DMS153 treated with DMSO at 0.1 percent for 48 hours (cell line): ENCODE measurements around the gene DNAI2.
A peak's percentile ranks its signal among the peaks of the same experiment; 100 is the strongest.

Experiments
- DNase-seq: peaks from one replicate; lab custom pipeline; 2025; ENCODE audit not compliant: unreplicated experiment; lab: John Stamatoyannopoulos, UW

The DNAI2 gene

DNA sequence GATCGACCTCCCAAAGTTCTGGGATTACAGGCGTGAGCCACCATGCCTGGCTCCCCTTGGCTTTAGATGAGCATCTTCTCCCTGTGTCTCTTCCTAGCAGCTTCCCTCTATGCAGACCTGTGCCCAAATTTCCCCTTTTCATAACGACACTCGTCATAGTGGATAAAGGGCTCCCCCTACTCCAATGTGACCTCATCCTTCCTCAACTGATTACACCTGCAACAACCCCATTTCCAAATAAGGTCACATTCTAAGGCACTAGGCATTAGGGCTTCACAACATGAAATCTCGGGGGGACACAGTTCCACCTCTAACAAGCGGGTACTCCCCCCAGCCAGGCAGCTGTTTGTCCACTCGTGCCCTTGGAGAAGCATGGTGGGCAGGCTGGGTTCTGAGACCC, 62.3 kb downstream of the DNAI2 start:
- DNase-seq, result no peak

DNA sequence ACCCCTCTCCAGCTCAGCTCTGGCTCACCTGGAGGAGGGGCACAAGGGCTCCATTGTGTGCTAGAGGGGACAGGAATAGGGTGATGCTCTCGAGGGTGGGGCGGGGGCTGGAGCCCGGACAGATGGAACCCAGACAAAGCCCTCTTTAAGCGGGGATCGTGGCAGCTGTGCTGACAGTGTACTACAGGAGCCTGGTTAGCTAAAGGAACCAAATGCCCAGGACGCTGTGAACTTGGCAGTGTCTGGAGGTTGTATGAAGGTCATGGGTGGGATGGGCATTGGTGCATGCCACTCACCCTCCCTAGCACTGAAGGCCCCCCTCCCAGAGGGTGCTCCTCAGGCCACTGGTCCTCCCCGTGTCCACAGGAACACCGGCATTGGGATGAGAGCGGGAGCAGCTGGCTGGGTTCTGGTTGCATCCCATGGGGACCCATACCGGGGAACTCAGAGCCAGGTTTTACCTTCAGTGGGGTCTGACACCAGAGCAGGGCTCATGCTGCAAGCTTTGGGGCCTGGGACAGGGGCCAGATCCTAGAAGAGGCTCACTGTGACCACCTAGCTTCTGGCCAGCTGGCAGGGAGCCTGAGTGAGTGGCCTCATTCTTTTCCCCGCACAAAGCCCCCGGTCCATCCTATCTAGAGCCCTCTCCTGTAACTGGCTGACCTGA, 63.9 kb downstream of the DNAI2 start:
- no peak for DNase-seq

DNA sequence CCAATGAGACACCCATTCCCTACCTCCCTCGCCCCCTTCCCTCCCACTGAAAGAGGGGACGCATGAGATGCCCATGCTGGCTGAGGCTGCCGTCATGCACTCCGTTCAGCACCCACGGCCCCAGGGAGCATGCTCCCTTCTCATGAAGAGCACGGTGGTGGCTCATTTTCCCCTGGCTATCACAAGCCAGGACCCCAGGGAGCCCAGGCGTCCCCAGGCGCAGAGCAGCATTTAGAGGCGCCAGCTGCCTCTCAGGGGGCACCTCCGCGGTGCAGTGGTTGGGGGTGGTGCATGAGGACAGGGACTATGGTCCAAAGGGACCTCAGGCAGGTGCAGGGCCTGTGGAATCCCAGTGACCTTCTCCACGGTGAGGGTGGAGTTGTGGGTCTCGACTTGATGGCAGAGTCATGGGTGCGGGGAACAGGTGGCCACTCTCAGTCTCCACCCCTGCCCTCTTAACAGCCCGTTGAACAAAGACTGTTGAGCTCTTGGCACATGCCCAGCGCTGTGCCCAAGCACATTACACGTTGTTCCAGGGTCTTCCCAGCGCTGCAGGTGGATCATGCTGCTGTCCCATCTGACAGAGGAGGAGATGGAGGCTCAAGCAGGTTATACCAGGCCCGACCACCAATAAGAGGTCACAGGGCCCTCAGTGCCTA, 65.6 kb downstream of the DNAI2 start:
- peak; percentile 6 for DNase-seq

DNA sequence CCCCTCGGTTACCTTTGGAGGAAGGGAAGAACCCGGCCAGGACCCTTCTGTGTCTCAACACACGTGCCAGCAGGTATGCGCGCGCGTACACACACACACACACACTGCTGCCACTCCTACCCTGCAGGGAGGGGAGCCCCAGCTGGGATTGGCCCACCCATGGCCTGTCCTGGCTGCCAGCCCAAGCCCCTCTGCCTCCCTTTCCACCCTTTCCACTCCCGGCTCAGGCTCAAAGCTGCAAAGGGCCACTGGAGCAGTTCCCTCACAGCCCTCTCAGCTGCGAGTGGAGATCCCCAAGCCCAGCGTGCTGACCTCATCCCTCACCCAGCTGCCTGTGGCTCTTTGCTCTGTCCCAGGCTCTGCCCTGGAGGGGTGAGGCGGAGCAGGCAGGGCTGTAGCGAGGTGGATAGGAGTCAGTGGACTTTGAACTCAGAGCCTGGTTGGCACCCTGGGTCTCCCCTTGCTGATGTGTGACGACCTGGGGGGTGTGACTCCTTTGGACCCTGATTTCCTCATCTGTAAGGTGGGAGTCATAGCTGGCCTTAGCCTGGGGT, 66.5 kb downstream of the DNAI2 start:
- DNase-seq, result no peak

DNA sequence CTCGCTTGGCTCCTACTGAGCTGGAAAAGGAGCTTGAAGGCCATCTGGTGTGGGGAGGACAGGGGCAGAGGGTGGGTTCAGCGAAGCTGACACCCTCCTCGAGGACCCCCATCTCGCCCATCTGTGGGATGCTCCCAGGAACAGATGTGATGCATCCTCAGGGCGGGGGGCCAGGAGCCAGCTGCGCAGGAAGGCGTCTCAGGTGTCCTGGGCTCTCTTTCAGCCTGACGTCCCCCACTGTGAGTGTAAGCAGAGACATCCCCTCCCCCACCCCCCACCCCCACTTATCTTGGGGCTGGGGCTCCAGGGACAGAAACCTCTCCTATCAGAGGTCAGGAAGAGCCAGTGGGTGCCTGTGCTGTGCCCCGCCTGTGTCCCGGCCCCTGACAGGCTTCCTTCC, 68.2 kb downstream of the DNAI2 start:
- DNase-seq, result no peak

DNA sequence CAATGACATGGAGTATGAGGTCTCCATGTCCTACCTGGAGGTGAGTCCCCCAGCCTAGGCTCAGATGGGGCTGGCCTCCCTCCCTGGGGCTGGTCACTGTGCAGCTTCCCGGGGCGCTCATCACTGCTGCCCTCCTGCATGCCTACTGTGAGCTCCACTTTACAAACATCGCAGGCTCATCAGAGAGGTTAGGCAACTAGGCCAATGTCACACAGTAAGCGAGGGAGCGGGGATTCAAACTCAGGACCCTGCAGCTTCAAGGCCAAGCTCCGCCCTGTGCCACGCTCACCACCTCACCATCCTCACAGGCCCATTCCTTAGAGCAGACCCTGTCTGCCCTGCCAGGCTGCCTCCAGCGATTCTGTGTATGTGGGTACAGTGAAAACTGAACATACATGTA, 69.1 kb downstream of the DNAI2 start:
- DNase-seq, result no peak

DNA sequence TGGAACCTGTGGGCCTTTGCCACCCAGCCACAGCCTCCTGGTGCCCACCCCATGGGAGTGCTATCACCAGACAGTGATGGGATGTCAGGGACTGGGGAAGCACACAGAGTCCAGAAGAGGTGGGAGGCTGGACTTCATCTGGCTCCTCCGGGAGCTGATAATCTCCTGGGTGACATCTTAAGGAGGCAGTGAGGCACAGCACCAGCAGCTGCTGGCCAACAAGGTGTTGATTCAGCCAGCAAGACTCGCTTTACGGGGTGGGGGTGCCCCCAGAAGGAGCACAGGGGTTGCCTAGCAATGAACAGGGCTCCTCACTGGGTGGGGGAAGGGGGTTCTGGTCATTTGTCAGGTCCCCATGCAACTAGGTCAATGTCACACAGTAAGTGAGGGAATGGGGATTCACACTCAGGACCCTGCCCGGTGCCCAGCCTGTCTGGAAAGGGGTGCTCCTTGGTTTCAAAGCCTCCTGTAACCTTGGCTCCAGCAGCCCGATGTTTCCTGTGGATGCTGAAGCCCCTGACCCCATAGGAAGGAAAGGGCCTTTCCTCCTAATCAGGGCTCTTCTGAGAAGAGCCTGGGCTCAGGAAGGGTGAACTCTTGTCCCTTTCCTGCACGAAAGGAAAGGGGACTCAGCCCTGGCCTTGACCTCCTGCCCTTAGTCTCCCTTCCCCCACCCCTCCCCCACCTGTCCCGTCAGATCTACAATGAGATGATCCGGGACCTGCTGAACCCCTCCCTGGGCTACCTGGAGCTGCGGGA, 69.7 kb downstream of the DNAI2 start:
- no peak for DNase-seq

DNA sequence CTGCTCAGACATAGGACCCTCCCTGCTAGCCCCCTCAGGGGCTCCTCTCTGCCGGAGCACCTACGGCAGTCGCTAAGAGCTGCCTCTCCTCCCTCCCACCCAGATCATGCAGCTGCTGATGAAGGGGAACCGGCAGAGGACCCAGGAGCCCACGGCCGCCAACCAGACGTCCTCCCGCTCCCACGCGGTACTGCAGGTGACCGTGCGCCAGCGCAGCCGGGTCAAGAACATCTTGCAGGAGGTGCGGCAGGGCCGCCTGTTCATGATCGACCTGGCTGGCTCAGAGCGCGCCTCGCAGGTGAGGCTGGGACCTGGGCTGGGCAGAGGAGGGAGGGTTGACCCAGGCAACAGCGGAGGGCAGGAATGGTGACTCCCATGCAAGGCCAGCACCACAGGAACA, 70.6 kb downstream of the DNAI2 start:
- no peak for DNase-seq

DNA sequence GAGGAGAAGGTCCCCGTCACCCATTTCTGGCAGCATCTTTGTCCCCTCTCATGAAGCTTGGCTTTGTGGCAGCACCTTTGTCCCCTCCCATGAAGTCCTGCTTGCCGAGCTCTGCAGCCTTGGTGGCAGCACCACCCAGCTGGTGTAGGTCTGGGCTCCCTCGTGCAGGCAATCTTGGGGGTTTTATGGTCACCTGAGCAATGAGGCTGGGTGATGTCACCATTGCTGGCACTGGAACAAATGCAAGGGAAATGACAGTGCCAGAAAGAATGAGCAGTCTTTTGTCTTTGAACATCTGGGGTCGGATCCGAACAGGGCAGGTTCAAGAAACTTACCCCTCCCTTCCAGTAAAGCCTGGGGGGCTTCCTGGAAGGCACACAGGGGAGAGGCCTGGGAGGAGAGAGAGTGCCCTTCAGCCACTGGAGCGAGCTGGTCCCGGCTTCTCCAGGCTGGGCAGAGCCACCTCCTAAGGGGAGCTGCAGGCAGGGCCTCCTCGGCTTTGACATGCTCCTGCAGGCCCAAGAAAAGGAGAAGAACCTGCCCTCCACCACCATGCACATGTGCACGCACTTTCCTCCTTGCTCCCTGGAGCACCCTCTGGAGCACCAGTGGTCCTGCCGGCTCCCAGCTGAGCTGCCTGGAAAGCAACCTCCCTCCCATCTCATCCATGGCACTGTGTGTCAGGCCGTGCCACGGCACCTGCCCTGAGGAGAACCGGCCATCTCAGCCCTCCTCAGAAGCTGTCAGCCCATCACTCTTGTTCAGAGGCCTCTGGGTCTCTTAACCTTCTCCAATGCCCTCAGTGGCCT, 71.6 kb downstream of the DNAI2 start:
- no peak for DNase-seq

DNA sequence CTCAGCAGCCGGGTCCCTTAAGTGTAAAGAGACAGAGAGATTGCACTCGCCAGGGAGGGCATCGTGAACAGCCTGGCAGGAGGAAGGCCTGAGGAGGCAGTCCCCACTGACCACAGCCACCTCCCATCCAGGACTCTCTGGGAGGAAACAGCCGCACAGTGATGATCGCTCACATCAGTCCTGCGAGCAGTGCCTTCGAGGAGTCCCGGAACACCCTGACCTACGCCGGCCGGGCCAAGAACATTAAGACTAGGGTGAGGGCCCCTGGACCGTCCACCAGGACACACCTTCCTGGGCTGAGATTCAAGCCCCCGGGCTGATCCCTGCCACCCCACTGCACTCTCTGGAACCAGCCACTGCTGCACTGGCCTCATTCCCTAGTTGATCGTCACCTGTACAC, 73.6 kb downstream of the DNAI2 start:
- no peak for DNase-seq

DNA sequence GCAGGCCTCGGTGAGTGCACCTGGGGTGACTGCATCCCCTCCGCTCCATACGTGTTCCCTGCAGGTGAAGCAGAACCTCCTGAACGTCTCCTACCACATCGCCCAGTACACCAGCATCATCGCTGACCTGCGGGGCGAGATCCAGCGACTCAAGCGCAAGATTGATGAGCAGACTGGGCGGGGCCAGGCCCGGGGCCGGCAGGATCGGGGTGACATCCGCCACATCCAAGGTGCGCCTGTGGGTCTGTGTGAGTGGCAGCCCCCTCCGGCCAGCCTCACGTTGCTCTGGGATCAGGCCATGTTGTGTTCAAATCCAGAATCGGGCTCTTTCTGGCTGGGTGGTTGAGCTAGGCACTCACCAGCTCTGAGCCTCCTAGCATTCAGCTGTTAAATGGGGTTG, 75.1 kb downstream of the DNAI2 start:
- DNase-seq, result no peak

DNA sequence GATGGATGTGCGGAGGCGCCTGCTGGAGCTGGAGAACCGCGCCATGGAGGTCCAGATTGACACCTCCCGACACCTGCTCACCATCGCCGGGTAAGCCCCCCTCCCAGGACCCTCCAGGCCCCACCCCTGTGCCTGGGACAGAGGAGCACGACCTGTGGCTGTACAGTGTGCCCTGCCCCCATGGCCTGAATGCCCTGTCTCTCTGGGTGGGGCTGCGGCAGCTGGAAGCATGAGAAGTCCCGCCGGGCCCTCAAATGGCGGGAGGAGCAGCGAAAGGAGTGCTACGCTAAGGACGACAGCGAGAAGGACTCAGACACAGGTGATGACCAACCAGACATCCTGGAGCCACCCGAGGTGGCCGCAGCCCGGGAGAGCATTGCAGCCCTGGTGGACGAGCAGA, 76.5 kb downstream of the DNAI2 start:
- no peak for DNase-seq

DNA sequence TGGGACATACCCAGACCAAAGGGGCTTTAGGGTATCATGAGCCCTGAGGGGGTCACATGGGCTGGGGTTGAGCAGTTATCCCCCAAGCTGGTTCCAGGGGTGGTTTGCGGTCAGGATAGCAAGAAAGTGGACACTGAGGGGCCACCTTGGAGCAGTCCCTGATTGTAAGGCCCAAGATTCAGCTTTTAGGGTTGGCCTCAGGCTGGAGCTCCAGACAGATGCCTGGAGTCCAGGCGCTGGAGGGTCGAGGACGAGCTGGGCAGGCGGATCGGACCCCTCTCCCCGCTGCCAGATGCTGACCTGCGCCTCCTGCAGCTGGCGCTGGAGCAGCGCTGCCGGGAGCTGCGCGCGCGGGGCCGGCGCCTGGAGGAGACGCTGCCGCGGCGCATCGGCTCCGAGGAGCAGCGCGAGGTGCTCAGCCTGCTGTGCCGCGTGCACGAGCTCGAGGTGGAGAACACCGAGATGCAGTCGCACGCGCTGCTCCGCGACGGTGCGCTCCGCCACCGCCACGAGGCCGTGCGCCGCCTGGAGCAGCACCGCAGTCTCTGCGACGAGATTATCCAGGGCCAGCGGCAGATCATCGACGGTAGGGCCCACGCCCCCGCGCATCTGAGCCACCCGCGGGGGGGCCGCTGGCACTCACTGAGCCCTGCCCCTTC, 77.6 kb downstream of the DNAI2 start:
- no peak for DNase-seq

DNA sequence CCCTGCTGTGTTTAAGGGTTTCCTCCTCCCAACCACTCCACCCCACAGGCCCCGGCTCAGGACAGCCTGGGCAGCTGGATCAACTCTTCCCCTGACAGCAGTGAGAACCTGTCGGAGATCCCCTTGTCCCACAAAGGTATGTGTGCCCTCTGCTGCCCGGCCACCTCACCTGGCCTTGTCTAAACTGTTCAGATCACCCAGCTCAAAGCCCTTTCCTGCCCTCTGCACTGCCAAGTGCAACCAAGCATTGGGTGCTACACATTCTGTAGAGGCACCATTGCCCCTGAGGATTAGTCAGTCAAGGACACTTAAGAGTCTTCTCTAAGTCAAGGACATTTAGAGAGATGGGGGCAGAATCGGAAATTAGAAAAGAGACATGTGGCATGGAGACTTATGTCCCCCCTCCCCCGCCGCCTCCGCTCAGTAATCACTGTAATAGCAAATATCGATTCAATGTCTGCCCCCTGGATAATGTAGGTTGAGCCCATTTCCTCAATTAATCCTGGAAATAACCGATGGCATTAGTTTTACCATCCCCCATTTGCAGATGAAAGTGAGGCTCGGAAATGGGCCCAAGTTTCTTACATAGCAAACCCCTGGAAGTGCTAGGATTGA, 79.5 kb downstream of the DNAI2 start:
- no peak for DNase-seq

DNA sequence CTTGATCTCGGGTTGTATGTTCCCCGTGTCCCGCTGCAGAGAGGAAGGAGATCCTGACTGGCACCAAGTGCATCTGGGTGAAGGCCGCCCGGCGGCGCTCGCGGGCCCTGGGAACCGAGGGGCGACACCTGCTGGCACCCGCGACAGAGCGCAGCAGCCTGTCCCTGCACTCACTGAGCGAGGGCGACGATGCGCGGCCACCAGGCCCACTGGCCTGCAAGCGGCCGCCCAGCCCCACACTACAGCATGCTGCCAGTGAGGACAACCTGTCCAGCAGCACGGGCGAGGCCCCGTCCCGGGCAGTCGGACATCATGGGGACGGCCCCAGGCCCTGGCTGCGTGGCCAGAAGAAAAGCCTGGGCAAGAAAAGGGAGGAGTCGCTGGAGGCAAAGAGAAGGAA, 80.1 kb downstream of the DNAI2 start:
- DNase-seq, result no peak

DNA sequence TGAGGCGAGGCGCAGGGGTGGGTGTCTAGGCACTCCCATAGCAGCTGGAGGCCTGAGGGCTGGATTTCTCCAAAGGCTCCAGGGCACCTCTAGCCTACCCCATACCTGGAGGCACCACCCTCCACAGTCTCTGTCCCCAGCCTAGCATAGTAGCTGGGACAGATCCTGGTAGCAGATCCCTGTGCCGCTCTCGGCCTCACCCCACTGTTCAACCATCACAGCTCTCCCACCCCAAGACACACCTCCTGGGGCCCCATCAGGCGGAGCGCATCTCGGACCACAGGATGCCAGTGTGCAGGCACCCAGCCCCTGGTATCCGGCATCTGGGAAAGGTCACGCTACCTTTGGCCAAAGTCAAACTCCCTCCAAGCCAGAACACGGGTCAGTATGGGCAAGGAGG, 80.5 kb downstream of the DNAI2 start:
- no peak for DNase-seq

DNA sequence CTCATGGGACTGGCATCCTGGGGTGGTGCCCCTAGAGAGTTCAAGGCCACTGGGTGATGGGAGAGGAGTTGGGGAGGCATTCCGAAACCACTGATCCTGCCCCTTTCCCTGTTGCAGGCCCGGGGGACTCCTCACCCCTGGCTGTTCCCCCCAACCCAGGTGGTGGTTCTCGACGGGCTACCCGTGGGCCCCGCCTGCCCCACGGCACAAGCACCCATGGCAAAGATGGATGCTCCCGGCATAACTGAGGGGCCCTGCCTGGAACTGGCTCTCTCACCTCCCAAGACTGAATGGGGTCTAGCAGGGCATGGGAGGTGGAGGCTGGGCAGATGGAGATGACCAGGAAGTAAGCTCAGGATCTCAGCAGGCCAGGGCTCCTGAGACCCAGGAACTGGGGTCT, 81.0 kb downstream of the DNAI2 start:
- DNase-seq, result no peak

DNA sequence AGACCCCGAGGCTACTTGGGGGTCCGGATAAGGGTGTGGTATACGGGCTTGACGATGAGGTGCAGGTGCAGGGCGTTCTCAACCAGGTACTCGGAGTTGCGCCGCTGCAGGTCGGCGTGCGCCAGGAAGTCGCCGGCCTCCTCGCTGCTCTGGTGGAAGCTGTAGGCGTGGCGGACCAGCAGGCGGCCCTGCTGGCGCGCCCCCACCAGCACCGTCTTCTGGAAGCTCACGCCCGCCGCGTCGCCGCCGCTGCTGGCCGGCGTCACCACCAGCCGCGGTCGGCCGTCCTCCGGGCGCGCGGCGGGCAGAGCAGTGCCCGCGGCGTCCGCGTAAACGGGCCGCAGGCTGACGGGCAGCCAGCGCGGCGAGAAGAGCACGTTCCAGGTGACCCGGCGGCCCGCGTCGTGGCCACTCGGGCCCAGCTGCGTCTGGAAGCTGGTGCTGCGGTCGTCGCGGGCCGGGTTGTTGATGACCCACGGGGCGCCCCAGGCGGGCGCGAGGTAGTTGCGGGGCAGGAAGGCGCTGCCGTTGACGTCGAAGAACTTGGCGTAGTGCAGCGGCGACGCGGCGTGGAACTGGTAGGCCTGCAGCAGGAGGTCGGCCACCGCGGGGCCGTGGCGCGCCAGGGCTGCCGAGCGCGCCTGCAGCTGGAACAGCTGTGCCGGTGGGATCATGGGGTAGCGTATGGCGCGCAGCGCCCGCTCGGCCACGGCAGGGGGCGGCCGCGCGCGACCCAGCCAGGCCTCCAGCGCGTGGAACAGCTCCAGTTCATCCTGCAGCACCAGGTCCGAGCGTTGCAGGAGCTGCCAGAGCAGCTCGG, 82.8 kb downstream of the DNAI2 start:
- DNase-seq, result no peak

DNA sequence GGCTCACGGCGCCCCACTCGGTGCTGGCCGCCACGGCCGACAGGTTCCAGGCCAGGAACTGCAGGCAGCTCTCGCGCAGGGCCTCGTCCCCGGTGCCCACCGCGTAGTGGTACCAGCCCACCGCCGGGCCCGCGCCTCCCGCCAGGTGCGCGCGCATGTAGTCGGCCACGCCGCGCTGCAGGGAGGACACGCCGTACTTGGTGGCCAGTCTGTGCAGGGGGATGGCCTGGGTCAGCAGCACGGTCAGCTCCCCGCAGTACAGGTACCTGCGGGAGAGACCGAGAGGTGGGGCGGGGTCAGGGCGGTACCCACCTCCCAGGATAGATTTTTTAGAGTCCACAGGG, 83.4 kb downstream of the DNAI2 start:
- no peak for DNase-seq

DNA sequence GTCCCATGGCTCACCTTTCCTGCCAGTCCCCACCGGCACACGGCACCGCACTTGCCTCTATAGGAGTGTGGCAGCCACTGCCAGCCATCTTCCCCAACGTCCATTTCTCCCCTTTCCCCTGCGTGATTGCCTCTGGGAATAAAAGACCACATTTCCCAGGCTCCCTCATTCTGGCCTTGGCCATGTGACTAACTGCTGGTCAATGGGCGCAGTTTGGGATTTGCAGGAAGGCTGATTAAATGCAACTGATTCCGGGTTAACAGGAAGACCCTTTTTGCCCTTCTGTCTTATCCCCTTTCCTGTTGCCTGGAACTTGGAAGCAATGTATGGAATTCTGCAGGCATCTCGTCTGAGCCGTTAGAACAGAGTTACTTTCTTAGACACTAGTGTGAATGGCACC, 84.7 kb downstream of the DNAI2 start:
- DNase-seq, result no peak
